ENCODE measurements around the gene KCNJ8. TPM values are rescaled to one million over a fixed set of nuclear protein-coding genes. Genes with fewer than 3 reads are reported as not detected.
"Not testable (repeated sequence)": the region's sequence is repeated elsewhere in the genome, so short reads cannot be mapped to it uniquely, and the experiment has no call there.

KCNJ8 gene
- total RNA-seq, 1 donor from 2014 or later, result not detected

DNA sequence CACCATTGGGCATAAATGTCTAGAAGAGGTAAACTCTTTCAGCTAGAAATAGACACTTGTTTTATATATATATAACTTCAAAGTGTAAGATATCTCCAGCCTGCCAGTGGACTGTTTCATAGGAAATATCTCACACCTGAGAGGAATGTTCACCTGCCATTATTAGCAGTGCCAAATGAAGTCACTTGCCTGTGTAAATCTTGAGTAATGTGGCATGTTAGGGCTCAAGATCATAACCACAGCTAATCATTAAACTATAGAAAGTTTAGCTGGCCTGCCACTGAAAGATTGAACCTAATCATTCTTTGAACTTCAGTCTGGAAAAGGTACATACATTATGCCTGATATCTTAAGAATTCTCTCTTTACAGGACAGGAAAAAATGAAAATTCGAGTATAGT lies 25.5 kb upstream of the KCNJ8 start:
- Mint-ChIP-seq H3K36me3 (ENCODE audit: low read depth) (no peaks in the 10 kb centered on the region), H3K27me3 (no peaks in the 10 kb centered on the region), H3K27ac (no peak overlapping the region), H3K4me1 (no peaks in the 10 kb centered on the region), H3K9me3 (no peaks in the 10 kb centered on the region), H3K4me3 (no peak overlapping the region)
- intact Hi-C loops (cut with micrococcal nuclease), result no loop called here
- no peak for DNase-seq

DNA sequence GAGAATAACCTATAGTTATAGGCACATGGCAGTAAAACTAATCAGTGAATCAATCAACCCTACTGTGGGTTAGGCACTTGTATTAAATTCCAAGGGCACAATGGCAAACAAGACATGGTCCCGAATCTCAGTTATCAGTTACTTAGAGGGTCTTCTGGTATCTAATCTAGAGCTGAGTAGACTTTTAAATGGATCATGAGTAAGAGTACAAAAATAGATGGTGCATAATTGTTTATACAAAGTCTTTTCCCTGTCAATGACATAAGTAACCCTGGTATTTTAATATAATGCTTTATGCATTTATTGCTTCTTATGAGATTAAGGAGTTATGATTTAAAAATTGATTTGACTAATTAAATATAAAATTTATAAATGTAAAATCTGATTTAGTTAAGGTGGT lies 23.0 kb upstream of the KCNJ8 start:
- DNase-seq, result no peak
- Mint-ChIP-seq H3K36me3 (ENCODE audit: low read depth) (no peaks in the 10 kb centered on the region), H3K9me3 (peaks cover 1% of the 10 kb centered on the region), H3K27me3 (no peaks in the 10 kb centered on the region), H3K4me3 (no peak overlapping the region), H3K27ac (no peak overlapping the region), H3K4me1 (no peaks in the 10 kb centered on the region)
- intact Hi-C loops (cut with micrococcal nuclease), result no loop called here

DNA sequence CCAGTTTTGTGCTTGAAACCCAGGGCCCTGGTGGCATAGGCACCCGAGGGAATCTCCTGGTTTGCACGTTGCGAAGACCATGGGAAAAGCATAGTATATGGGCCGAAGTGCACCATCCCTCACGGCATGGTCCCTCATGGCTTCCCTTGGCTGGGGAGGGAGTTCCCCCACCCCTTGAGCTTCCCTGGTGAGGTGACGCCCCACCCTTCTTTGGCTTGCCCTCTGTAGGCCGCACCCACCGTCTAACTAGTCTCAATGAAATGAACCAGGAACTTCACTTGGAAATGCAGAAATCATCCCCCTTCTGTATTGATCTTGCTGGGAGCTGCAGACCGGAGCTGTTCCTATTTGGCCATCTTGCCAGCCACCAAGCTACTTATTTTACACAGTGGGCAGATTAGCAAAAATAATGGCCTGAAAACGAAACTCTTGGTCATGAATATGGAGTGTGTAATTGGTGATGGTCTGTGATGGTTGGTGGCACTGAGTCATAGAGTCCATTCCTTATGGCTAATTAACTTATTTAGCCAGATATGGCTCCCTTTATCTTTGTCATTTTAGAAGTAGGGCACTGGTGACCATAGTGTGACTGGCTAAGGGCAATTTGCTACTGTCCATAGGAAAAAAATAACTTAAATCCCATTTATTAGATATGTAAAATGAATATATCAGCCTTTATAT lies 21.3 kb upstream of the KCNJ8 start:
- H3K4me1 Mint-ChIP-seq, result no peaks in the 10 kb centered on the region
- DNase-seq, result no peak
- no peak overlapping the region for H3K27ac Mint-ChIP-seq
- no peaks in the 10 kb centered on the region for H3K36me3 Mint-ChIP-seq (ENCODE audit: low read depth)
- peaks cover 1% of the 10 kb centered on the region for H3K27me3 Mint-ChIP-seq
- H3K9me3 Mint-ChIP-seq, result peaks cover 8% of the 10 kb centered on the region
- intact Hi-C loops (cut with micrococcal nuclease), result no loop called here
- no peak overlapping the region for H3K4me3 Mint-ChIP-seq

DNA sequence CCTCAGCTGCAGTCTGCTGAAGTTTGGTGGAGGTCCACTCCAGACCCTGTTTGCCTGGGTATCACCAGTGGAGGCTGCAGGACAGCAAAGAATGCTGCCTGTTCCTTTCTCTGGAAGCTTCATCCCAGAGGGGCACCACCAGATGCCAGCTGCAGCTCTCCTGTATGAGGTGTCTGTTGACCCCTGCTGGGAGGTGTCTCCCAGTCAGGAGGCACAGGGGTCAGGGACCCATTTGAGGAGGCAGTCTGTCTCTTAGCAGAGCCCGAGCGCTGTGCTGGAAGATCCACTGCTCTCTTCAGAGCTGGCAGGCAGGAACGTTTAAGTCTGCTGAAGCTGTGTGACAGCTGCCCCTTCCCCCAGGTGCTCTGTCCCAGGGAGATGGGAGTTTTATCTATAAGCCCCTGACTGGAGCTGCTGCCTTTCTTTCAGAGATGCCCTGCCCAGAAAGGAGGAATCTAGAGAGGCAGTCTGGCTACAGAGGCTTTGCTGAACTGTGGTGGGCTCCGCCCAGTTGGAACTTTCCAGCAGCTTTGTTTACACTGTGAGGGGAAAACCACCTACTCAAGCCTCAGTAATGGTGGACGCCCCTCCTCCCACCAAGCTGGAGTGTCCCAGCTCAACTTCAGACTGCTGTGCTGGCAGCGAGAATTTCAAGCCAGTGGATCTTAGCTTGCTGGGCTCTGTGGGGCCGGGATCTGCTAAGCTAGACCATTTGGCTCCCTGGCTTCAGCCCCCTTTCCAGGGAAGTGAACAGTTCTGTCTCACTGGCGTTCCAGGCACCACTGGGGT lies 20.5 kb upstream of the KCNJ8 start:
- DNase-seq; H3K4me1 Mint-ChIP-seq; H3K4me3 Mint-ChIP-seq; H3K36me3 Mint-ChIP-seq (ENCODE audit: low read depth); intact Hi-C loops (cut with micrococcal nuclease); H3K9me3 Mint-ChIP-seq; H3K27ac Mint-ChIP-seq; H3K27me3 Mint-ChIP-seq: not testable (repeated sequence)

DNA sequence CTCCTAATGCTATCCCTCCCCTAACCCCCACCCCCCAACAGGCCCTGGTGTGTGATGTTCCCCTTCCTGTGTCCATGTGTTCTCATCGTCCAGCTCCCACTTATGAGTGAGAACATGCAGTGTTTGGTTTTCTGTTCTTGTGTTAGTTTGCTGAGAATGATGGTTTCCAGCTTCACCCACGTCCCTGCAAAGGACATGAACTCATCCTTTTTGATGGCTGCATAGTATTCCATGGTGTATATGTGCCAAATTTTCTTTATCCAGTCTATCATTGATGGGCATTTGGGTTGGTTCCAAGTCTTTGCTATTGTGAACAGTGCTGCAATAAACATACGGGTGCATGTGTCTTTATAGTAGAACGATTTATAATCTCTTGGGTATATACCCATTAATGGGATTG lies 15.2 kb upstream of the KCNJ8 start:
- DNase-seq; H3K27me3 Mint-ChIP-seq; H3K4me1 Mint-ChIP-seq; H3K4me3 Mint-ChIP-seq; intact Hi-C loops (cut with micrococcal nuclease); H3K36me3 Mint-ChIP-seq (ENCODE audit: low read depth); H3K9me3 Mint-ChIP-seq; H3K27ac Mint-ChIP-seq: not testable (repeated sequence)

DNA sequence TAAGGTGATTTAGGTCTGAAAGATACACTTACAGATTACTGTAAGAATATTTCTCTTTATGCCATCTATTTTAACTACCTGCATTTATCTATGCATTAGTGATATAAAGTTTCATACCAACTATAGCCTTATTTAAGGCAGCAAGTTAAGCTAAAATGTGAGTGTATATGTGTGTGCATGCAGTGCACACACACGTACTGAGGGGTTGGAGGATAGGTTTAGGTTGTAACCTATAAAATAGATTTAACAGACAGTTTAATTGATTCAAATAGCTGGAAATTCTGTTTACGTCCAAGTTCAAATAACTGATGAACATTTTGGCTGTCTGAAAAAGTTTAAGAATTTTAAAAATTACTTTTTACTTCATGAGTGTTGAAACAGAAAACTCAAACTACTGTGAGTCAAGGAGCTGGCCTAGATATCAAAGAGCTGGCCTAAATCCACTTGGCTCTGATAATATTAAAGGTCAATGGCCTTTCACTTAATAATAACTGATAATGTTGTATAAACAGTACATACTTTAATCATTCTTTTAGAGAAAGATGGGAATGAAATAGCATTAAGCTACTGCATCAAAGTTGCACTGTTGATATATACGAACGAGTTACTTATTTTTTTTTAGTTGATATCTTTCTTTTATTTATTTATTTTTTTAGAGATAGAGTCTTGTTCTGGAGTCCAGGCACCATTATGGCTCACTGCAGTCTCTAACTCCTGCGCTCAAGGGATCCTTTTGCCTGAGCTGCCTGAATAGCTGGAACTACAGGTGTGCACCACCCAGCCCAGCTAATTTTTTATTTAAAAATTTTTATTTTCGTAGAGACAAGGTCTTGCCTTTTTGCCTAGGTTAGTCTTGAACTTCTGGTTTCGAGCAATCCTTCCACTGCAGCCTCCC lies 13.8 kb upstream of the KCNJ8 start:
- no peak overlapping the region for H3K27ac Mint-ChIP-seq
- no peaks in the 10 kb centered on the region for H3K4me1 Mint-ChIP-seq
- no peaks in the 10 kb centered on the region for H3K36me3 Mint-ChIP-seq (ENCODE audit: low read depth)
- H3K27me3 Mint-ChIP-seq, result peaks cover 1% of the 10 kb centered on the region
- H3K9me3 Mint-ChIP-seq, result peaks cover 9% of the 10 kb centered on the region
- DNase-seq, result no peak
- H3K4me3 Mint-ChIP-seq, result no peak overlapping the region
- intact Hi-C loops (cut with micrococcal nuclease), result no loop called here

DNA sequence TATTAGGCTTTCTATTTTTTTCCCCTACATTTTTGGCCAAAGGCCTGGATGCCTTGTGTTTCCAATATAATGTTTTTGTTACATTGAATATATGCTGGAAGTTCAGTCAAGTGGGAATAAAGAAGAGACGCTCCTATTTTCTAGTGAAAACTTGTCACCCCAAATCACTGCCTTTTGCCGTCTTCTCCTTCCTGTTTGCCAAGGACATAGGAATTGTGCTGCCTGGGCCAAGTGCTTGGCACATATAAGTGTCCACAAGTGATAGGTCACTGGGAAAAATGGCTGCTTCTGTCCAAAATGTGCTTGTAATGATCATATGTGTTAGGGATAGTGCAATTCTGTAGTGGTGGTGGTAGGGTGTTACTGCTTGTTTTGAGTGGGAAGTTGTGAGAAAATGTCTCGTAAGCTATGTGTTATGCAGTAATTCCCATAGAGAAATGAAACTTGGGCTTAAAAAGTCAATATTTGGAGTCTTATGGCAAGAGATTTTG lies 11.6 kb upstream of the KCNJ8 start:
- H3K27me3 Mint-ChIP-seq, result no peaks in the 10 kb centered on the region
- DNase-seq, result no peak
- no peaks in the 10 kb centered on the region for H3K4me1 Mint-ChIP-seq
- no peaks in the 10 kb centered on the region for H3K36me3 Mint-ChIP-seq (ENCODE audit: low read depth)
- intact Hi-C loops (cut with micrococcal nuclease), result no loop called here
- peaks cover 4% of the 10 kb centered on the region for H3K9me3 Mint-ChIP-seq
- H3K4me3 Mint-ChIP-seq, result no peak overlapping the region
- no peak overlapping the region for H3K27ac Mint-ChIP-seq

DNA sequence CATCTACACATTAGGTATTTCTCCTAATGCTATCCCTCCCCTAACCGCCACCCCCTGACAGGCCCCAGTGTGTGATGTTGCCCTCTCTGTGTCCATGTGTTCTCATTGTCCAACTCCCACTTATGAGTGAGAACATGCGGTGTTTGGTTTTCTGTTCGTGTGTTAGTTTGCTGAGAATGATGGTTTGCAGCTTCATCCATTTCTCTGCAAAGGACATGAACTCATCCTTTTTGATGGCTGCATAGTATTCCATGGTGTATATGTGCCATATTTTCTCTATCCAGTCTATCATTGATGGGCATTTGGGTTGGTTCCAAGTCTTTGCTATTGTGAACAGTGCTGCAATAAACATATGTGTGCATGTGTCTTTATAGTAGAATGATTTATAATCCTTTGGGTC lies 8.2 kb upstream of the KCNJ8 start:
- H3K27ac Mint-ChIP-seq; DNase-seq; H3K27me3 Mint-ChIP-seq; intact Hi-C loops (cut with micrococcal nuclease); H3K4me3 Mint-ChIP-seq; H3K4me1 Mint-ChIP-seq; H3K9me3 Mint-ChIP-seq; H3K36me3 Mint-ChIP-seq (ENCODE audit: low read depth): not testable (repeated sequence)

DNA sequence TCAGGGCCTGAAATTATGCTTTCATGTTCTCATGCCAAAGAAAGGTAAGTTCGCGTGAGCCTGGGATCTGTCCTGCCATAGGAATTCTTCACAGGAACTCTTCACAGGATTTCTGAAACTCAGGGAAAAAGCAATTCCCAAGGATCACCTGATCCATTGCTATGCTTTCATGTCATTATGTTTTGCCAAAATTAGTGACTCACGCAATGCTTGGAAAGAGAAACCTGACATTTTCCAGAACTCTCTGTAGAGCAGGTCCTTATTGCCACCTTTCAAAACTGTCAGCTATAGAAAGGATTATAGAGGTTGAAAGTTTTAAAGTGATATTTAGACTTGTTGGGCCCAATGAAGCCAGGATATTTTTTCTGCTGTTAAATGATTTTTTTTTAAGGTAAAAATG lies 6.3 kb upstream of the KCNJ8 start:
- DNase-seq, result no peak
- intact Hi-C loops (cut with micrococcal nuclease), result no loop called here
- H3K27me3 Mint-ChIP-seq, result peaks cover 22% of the 10 kb centered on the region
- no peaks in the 10 kb centered on the region for H3K36me3 Mint-ChIP-seq (ENCODE audit: low read depth)
- H3K4me1 Mint-ChIP-seq, result no peaks in the 10 kb centered on the region
- no peak overlapping the region for H3K27ac Mint-ChIP-seq
- no peak overlapping the region for H3K4me3 Mint-ChIP-seq
- H3K9me3 Mint-ChIP-seq, result no peaks in the 10 kb centered on the region

DNA sequence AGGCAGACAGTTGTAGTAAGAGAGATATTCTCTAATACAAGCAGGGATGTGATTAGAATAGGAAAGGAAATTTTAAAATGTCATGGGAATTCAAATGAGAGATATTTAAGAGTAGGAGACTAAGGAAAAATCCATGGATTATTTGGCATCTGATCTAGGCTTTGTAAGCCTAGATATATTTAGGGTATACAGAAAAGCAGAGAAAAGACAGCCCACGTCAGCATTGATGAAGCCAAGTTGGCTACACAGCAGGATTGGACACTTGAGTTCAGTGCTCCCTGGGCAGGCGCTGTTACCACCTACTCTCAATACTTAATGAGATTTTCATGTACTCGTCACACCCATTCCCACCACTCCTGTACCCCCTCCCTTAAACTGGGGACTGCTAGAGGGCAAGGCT lies 1.7 kb upstream of the KCNJ8 start:
- no peak overlapping the region for H3K4me3 Mint-ChIP-seq
- no peaks in the 10 kb centered on the region for H3K9me3 Mint-ChIP-seq
- intact Hi-C loops (cut with micrococcal nuclease), result loop anchor here (10.0 kb wide), 1 partner anchor 169 kb away; the partner anchor contains the start of gene ABCC9
- H3K36me3 Mint-ChIP-seq (ENCODE audit: low read depth), result no peaks in the 10 kb centered on the region
- peaks cover 52% of the 10 kb centered on the region for H3K27me3 Mint-ChIP-seq
- H3K27ac Mint-ChIP-seq, result no peak overlapping the region
- no peak for DNase-seq
- H3K4me1 Mint-ChIP-seq, result peaks cover 4% of the 10 kb centered on the region

DNA sequence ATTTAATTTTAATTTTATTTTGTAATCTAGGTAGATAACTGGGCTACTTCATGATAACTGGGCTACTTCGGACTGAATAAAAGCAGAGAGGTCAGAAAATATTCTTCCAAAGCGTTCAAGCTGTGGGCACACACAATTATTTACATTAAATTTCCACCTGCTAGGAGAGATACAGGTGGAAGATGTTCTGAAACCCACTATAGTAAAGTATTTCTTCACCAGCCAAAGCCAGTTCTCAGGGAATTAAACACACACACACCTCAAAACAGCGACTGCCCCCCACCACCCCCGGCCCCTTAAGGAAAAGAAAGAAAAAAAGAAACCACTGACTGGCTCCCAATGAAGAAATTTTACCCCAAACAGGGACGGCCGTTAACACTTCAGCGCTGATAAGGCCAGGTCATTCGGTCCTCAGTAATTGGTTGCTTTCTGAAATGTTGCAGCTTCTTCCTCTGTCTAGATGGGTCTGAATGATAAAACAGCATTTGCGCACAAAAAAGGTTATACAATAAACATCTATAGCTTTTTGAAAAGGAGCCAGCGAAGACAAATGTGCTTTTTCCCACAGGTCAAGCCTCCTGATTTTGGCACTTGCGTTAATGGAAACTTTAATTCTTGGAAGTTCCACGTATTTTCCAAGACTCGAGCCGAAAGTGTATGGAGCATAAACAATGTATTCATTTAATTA lies 771 bp upstream of the KCNJ8 start:
- Mint-ChIP-seq H3K27ac (no peak overlapping the region), H3K4me1 (peaks cover 4% of the 10 kb centered on the region), H3K27me3 (peaks cover 58% of the 10 kb centered on the region), H3K9me3 (no peaks in the 10 kb centered on the region), H3K4me3 (no peak overlapping the region), H3K36me3 (ENCODE audit: low read depth) (no peaks in the 10 kb centered on the region)
- intact Hi-C loops (cut with micrococcal nuclease), result loop anchor here (10.0 kb wide), 1 partner anchor 170 kb away; the partner anchor contains the start of gene ABCC9
- no peak for DNase-seq

DNA sequence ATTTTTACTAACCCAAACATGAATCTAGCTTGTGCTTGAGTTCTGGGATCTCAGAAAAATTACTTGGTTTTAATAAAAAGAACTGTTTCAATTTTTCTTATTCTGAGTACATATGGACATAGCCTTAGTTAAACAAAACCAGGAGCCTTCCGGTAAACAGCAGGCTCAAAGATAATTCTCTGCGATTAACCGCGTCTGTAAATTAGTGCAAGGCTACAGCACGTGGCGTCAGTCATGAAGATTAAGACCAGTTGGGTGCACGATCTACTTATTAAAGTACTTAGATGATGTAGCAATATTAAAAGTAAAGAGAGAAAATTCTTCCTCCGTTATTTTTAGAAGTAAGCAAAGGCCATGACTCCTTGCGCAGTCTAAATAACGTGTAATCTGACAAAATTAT lies 700 bp downstream of the KCNJ8 start:
- H3K27me3 Mint-ChIP-seq, result peaks cover 60% of the 10 kb centered on the region
- no peaks in the 10 kb centered on the region for H3K36me3 Mint-ChIP-seq (ENCODE audit: low read depth)
- peaks cover 4% of the 10 kb centered on the region for H3K4me1 Mint-ChIP-seq
- no peak overlapping the region for H3K27ac Mint-ChIP-seq
- no peaks in the 10 kb centered on the region for H3K9me3 Mint-ChIP-seq
- DNase-seq, result no peak
- intact Hi-C loops (cut with micrococcal nuclease), result loop anchor here (10.0 kb wide), 1 partner anchor 171 kb away; the partner anchor contains the start of gene ABCC9
- H3K4me3 Mint-ChIP-seq, result no peak overlapping the region

DNA sequence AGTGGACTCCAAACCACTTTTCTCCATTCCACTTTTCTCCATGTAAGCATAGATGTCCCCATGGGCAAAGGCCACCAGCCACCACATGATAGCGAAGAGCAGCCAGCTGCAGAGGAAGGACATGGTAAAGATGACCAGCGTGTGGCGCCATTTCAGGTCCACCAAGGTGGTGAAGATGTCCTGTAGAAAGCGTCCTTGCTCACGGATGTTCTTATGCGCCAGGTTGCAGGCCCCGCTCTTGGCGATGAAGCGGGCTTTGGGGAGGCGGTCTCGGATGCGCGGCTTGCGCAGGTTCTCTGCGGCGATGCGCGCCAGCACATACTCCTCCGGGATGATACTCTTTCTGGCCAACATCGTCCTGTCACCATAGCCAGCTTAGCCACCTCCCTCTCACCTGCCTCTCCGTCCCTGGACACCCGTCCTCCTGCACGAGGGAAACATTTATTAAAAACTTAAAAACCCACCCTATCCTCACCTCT lies 1.2 kb downstream of the KCNJ8 start:
- intact Hi-C loops (cut with micrococcal nuclease), result loop anchor here (10.0 kb wide), 1 partner anchor 171 kb away; the partner anchor contains the start of gene ABCC9
- Mint-ChIP-seq H3K27me3 (peaks cover 60% of the 10 kb centered on the region), H3K36me3 (ENCODE audit: low read depth) (no peaks in the 10 kb centered on the region), H3K4me1 (peaks cover 4% of the 10 kb centered on the region), H3K27ac (no peak overlapping the region), H3K4me3 (no peak overlapping the region), H3K9me3 (no peaks in the 10 kb centered on the region)
- DNase-seq, result no peak

Measured in activated CD4-positive, alpha-beta T cell treated with anti-CD3 and anti-CD28 coated beads, Interleukin-2, amount 10 ng/mL, durations not matched to agents 24 days and 14 days (primary cell).